H1 (cell line): Measurements from ENCODE around the gene PPM1F. TPM values are rescaled to one million over a fixed set of nuclear protein-coding genes. Genes with fewer than 3 reads are reported as not detected.

Experiments used
- CTCF ChIA-PET: fragments of 300-600 bp; sonication (Branson Sonifier 250); formaldehyde crosslinking; loops from one replicate; lab custom pipeline; 2021; ENCODE audit not compliant: partially characterized antibody; lab: Charles Lee
- POLR2A ChIA-PET: fragments of 300-600 bp; sonication (Branson Sonifier 250); formaldehyde crosslinking; loops from one replicate; lab custom pipeline; 2021; ENCODE audit warnings: inconsistent platforms; ENCODE audit not compliant: partially characterized antibody; lab: Charles Lee
- DNase-seq, 2 experiments: peaks; one replicate each; pipeline versions ENCODE4 v3.0.0 to v3.0.0-alpha.2; 2010 to 2022; ENCODE audit warnings: low spot score in 2 of 2, low read depth in 1 of 2, mixed read lengths in 1 of 2
- FAIRE-seq: peaks from 2 replicates; lab custom pipeline; 2011; peaks lifted over from hg19 to GRCh38; lab: Jason Lieb, UNC
- H2AFZ ChIP-seq: 2 replicates; pipeline ENCODE4 v1.8.1; 2012; ENCODE audit warnings: low read length, inconsistent platforms
- H2AK5ac ChIP-seq: 2 replicates; pipeline ENCODE4 v1.6.1; 2013; ENCODE audit warnings: low read depth, low read length
- H2BK120ac ChIP-seq: replicated peaks from 2 replicates; pipeline ENCODE3; 2013; ENCODE audit warnings: low read depth, low read length, inconsistent platforms
- H2BK12ac ChIP-seq: 2 replicates; pipeline ENCODE4 v1.6.1; 2013; ENCODE audit warnings: low read depth, low read length
- H2BK15ac ChIP-seq: 2 replicates; pipeline ENCODE4 v1.6.1; 2013; ENCODE audit warnings: low read length
- H2BK20ac ChIP-seq: 2 replicates; pipeline ENCODE4 v1.6.1; 2013; ENCODE audit warnings: low read length
- H2BK5ac ChIP-seq: 2 replicates; pipeline ENCODE4 v1.6.1; 2013; ENCODE audit warnings: low read depth, low read length
- H3K14ac ChIP-seq: 2 replicates; pipeline ENCODE4 v1.6.1; 2013; ENCODE audit warnings: inconsistent platforms; ENCODE audit not compliant: insufficient read length
- H3K18ac ChIP-seq: 2 replicates; pipeline ENCODE4 v1.6.1; 2013; ENCODE audit warnings: low read length; ENCODE audit errors: extremely low read depth
- H3K23ac ChIP-seq: 2 replicates; pipeline ENCODE4 v1.6.1; 2013; ENCODE audit warnings: inconsistent platforms; ENCODE audit not compliant: insufficient read length
- H3K23me2 ChIP-seq: 2 replicates; pipeline ENCODE4 v1.6.1; 2013; ENCODE audit warnings: low read depth, low read length
- H3K27ac ChIP-seq: 2 replicates; pipeline ENCODE4 v1.6.1; 2011; ENCODE audit warnings: low read depth, low read length, inconsistent platforms
- H3K27me3 ChIP-seq, 4 experiments: replicated peaks in 1 of 4; 1 replicate in 1 of 4; 2 replicates in 3 of 4; pipeline versions ENCODE4 v1.6.1 to v1.8.1; 2011 to 2013; ENCODE audit warnings: low read length in 3 of 4, mild to moderate bottlenecking in 3 of 4, inconsistent platforms in 2 of 4, mixed read lengths in 2 of 4, moderate library complexity in 1 of 4; ENCODE audit not compliant: control insufficient read depth in 3 of 4, insufficient read depth in 3 of 4; ENCODE audit errors: extremely low read depth in 1 of 4
- H3K36me3 ChIP-seq, 4 experiments: 2 replicates each; pipeline versions ENCODE4 v1.6.1 to v1.8.1; 2011 to 2013; ENCODE audit warnings: mild to moderate bottlenecking in 4 of 4, low read length in 3 of 4, moderate library complexity in 2 of 4, control low read depth in 1 of 4, inconsistent platforms in 1 of 4; ENCODE audit not compliant: insufficient read depth in 4 of 4, control insufficient read depth in 2 of 4
- H3K4ac ChIP-seq: replicated peaks from 2 replicates; pipeline ENCODE3; 2013; ENCODE audit warnings: low read length, low read depth, mixed read lengths, inconsistent platforms; ENCODE audit not compliant: insufficient read length
- H3K4me1 ChIP-seq, 4 experiments: replicated peaks in 1 of 4; 1 replicate in 1 of 4; 2 replicates in 3 of 4; pipeline versions ENCODE4 v1.6.1 to v1.8.1; 2011 to 2013; ENCODE audit warnings: low read length in 3 of 4, inconsistent platforms in 2 of 4, mixed read lengths in 1 of 4; ENCODE audit not compliant: insufficient read depth in 4 of 4, control insufficient read depth in 3 of 4
- H3K4me2 ChIP-seq, 2 experiments: 2 replicates each; pipeline versions ENCODE4 v1.6.1 to v1.8.1; 2011 to 2013; ENCODE audit warnings: low read depth in 2 of 2, low read length in 2 of 2, control low read depth in 1 of 2, inconsistent platforms in 1 of 2, mild to moderate bottlenecking in 1 of 2; ENCODE audit not compliant: insufficient read depth in 1 of 2
- H3K4me3 ChIP-seq, 4 experiments: fragments of 200-600, 300-600 bp in 1 of 4; sonication (generic), shearing (Covaris generic), sonication (Bioruptor Twin) in 1 of 4; 2 replicates each; pipeline versions ENCODE4 v1.5.1 to v1.8.1; 2011 to 2016; ENCODE audit warnings: low read length in 4 of 4, low read depth in 3 of 4, control low read depth in 2 of 4, inconsistent platforms in 2 of 4, mild to moderate bottlenecking in 2 of 4, mixed read lengths in 1 of 4, moderate library complexity in 1 of 4; ENCODE audit not compliant: insufficient read depth in 2 of 4; ENCODE audit errors: extremely low read depth in 1 of 4
- H3K56ac ChIP-seq: replicated peaks from 2 replicates; pipeline ENCODE3; 2013; ENCODE audit warnings: low read depth, mild to moderate bottlenecking, mixed read lengths, low read length, inconsistent platforms; ENCODE audit not compliant: insufficient read length
- H3K79me1 ChIP-seq: 2 replicates; pipeline ENCODE4 v1.6.1; 2013; ENCODE audit warnings: low read depth, low read length, control low read depth
- H3K79me2 ChIP-seq, 2 experiments: 2 replicates each; pipeline versions ENCODE4 v1.6.1 to v1.8.1; 2012 to 2013; ENCODE audit warnings: low read length in 2 of 2, mild to moderate bottlenecking in 2 of 2, inconsistent platforms in 1 of 2; ENCODE audit not compliant: insufficient read depth in 2 of 2, control insufficient read depth in 1 of 2
- H3K9ac ChIP-seq, 4 experiments: replicated peaks in 1 of 4; 1 replicate in 1 of 4; 2 replicates in 3 of 4; pipeline versions ENCODE4 v1.6.1 to v1.8.1; 2011 to 2013; ENCODE audit warnings: low read depth in 3 of 4, low read length in 3 of 4, control low read depth in 2 of 4, mild to moderate bottlenecking in 2 of 4, moderate library complexity in 2 of 4, inconsistent platforms in 1 of 4; ENCODE audit errors: extremely low read depth in 1 of 4
- H3K9me3 ChIP-seq, 2 experiments: 2 replicates each; pipeline versions ENCODE4 v1.6.1 to v1.8.1; 2012 to 2013; ENCODE audit warnings: mild to moderate bottlenecking in 2 of 2, moderate library complexity in 2 of 2, control low read depth in 1 of 2, inconsistent platforms in 1 of 2, low read depth in 1 of 2, low read length in 1 of 2, mixed read lengths in 1 of 2; ENCODE audit not compliant: insufficient read depth in 2 of 2
- H4K20me1 ChIP-seq, 2 experiments: replicated peaks in 1 of 2; 2 replicates each; pipeline versions ENCODE3 to v1.8.1; 2011 to 2013; ENCODE audit warnings: inconsistent platforms in 2 of 2, low read length in 2 of 2, mild to moderate bottlenecking in 1 of 2; ENCODE audit not compliant: insufficient read depth in 2 of 2, control insufficient read depth in 1 of 2
- H4K5ac ChIP-seq: 2 replicates; pipeline ENCODE4 v1.6.1; 2013; ENCODE audit warnings: low read length, low read depth, mixed read lengths, inconsistent platforms; ENCODE audit not compliant: insufficient read length
- H4K8ac ChIP-seq: 2 replicates; pipeline ENCODE4 v1.8.0; 2013; ENCODE audit warnings: mild to moderate bottlenecking, moderate library complexity, low read length, inconsistent platforms; ENCODE audit not compliant: insufficient read depth; ENCODE audit errors: extremely low read depth
- H4K91ac ChIP-seq: replicated peaks from 2 replicates; pipeline ENCODE3; 2013; ENCODE audit warnings: low read length, mixed read lengths, inconsistent platforms; ENCODE audit not compliant: insufficient read length
- BCL11A ChIP-seq, 2 experiments: IDR thresholded peaks; one replicate each; pipeline ENCODE4 v1.6.1; 2011; ENCODE audit warnings: low read depth in 2 of 2, low read length in 2 of 2, mild to moderate bottlenecking in 2 of 2
- CTBP2 ChIP-seq: IDR thresholded peaks from 2 replicates; pipeline ENCODE4 v1.7.0; 2011; ENCODE audit warnings: borderline replicate concordance, mild to moderate bottlenecking, moderate library complexity, mixed read lengths, low read length; ENCODE audit not compliant: insufficient read depth, insufficient read length
- CTCF ChIP-seq, 3 experiments: IDR thresholded peaks; 1 replicate in 2 of 3; 2 replicates in 1 of 3; pipeline versions ENCODE4 v1.5.1 to v1.6.1; 2011; ENCODE audit warnings: low read length in 3 of 3, mild to moderate bottlenecking in 3 of 3, inconsistent platforms in 2 of 3, low read depth in 1 of 3, moderate library complexity in 1 of 3; ENCODE audit not compliant: insufficient read depth in 1 of 3; ENCODE audit errors: control extremely low read depth in 1 of 3
- EZH2 ChIP-seq: fragments of 200-600 bp; sonication (generic); IDR thresholded peaks from 2 replicates; pipeline ENCODE4 v1.7.1; 2012; ENCODE audit warnings: low read depth, mild to moderate bottlenecking, moderate library complexity, low read length, inconsistent platforms; ENCODE audit not compliant: severe bottlenecking
- HDAC2 ChIP-seq, 2 experiments: fragments of 300-600 bp in 1 of 2; sonication (generic) in 1 of 2; IDR thresholded peaks; 2 replicates each; pipeline ENCODE4 v1.6.1; 2011 to 2012; ENCODE audit warnings: low read depth in 2 of 2, low read length in 2 of 2, mild to moderate bottlenecking in 2 of 2, moderate library complexity in 2 of 2, borderline replicate concordance in 1 of 2, inconsistent platforms in 1 of 2
- NRF1 ChIP-seq: IDR thresholded peaks from 2 replicates; pipeline ENCODE4 v1.6.1; 2011; ENCODE audit warnings: mild to moderate bottlenecking, low read depth, low read length, improper control_type of control experiment
- POU5F1 ChIP-seq: IDR thresholded peaks from 2 replicates; pipeline ENCODE4 v1.6.1; 2011; ENCODE audit warnings: low read depth, mild to moderate bottlenecking, low read length, moderate library complexity
- TCF12 ChIP-seq: IDR thresholded peaks from 2 replicates; pipeline ENCODE4 v1.6.1; 2011; ENCODE audit warnings: low read depth, mild to moderate bottlenecking, low read length
- WGBS, 2 experiments: shearing (Covaris generic) in 1 of 2; methylation state at CpG; one replicate each; pipeline versions ENCODE4 v1.1.6 to v1.1.7; 2013 to 2015; ENCODE audit warnings: low lambda C conversion rate in 2 of 2, mixed read lengths in 2 of 2, inconsistent platforms in 1 of 2, low coverage in 1 of 2, missing lambda C conversion rate in 1 of 2; ENCODE audit not compliant: insufficient replicate concordance in 2 of 2, insufficient coverage in 1 of 2, insufficient read length in 1 of 2; ENCODE audit errors: extremely low coverage in 1 of 2, missing lambda C conversion rate in 1 of 2; 5-methylcytosine and 5-hydroxymethylcytosine counted together
- polyA plus RNA-seq, 7 experiments: library from polyadenylated mRNA; depleted of rRNA in 3 of 7; stranded (reverse) in 5 of 7; unstranded in 2 of 7; fragments of >200 nt in 5 of 7; fragments of 200-250 nt in 2 of 7; gene quantifications; 1 replicate in 5 of 7; 2 replicates in 1 of 7; 4 replicates in 1 of 7; pipeline versions ENCODE4 v1.2.1 to v1.2.3, GENCODE V29; 2011 to 2013; ENCODE audit warnings: missing spikeins in 2 of 7, mixed read lengths in 2 of 7
- total RNA-seq: library from RNA; stranded (reverse); fragmentation: NEBNext Ultra II Directional; extraction: Animal tissue kit (Norgen Biotek cat#: 25700); gene quantifications from 2 replicates; pipeline ENCODE4 v1.2.1, GENCODE V29; 2021

PPM1F gene
- total and polyA plus RNA-seq, 2 of the 8 experiments (the other 6 are each of a cell fraction or from before 2014, with no cell fraction given), result 12.4 to 22.8 TPM

- no peak overlapping the region for H2BK5ac ChIP-seq
- no peak overlapping the region for H2BK20ac ChIP-seq
- DNase-seq (no peak), FAIRE-seq (no peak)
- no peak overlapping the region for H3K56ac ChIP-seq
- H4K5ac ChIP-seq, result no peak overlapping the region
- ChIA-PET CTCF (interaction anchor here (1.2 kb wide), 1 partner anchor 14 kb away, joined by 3 read pairs; no protein-coding TSS in a partner anchor), POLR2A (interaction anchor here (1.2 kb wide), 1 partner anchor 68 kb away, joined by 5 read pairs; no protein-coding TSS in a partner anchor)
- H3K4me1 ChIP-seq, result peaks cover 3 to 19% (median 14%) of the 10 kb centered on the region in 4 experiments
- H2AFZ ChIP-seq, result no peak overlapping the region
- no peaks in the 10 kb centered on the region for H3K79me1 ChIP-seq
- H3K27ac ChIP-seq, result no peak overlapping the region
- no peaks in the 10 kb centered on the region for H3K23me2 ChIP-seq
- H3K4me2 ChIP-seq, result no peak overlapping the region
- H3K9ac ChIP-seq, result no peak overlapping the region
- no peak overlapping the region for H2BK15ac ChIP-seq
- 93% methylated on average over 12 of the region's 12 CpGs; no CpG with 5 or more reads in 1 of the 2 experiments for WGBS, 2 experiments
- H2AK5ac ChIP-seq, result no peak overlapping the region
- H2BK120ac ChIP-seq, result no peak overlapping the region
- no peaks in the 10 kb centered on the region for H3K79me2 ChIP-seq
- H3K4ac ChIP-seq, result no peak overlapping the region
- no peaks in the 10 kb centered on the region for H3K9me3 ChIP-seq
- H3K36me3 ChIP-seq, result 0 out of 8 replicates have a peak, but pooled peaks cover 0 to 3% (median 1%) of the 10 kb centered on the region in 4 experiments
- no peaks in the 10 kb centered on the region for H3K27me3 ChIP-seq
- no peak overlapping the region for H3K23ac ChIP-seq
- no peak overlapping the region for H3K4me3 ChIP-seq
- no peak overlapping the region for H4K91ac ChIP-seq
- no peak overlapping the region for H3K14ac ChIP-seq
- peaks cover 0 to 2% of the 10 kb centered on the region in 2 experiments for H4K20me1 ChIP-seq
- H3K18ac ChIP-seq, result no peak overlapping the region
- H4K8ac ChIP-seq, result no peak overlapping the region
- H2BK12ac ChIP-seq, result no peak overlapping the region
- TF ChIP-seq NRF1 (no peak), POU5F1 (no peak), TCF12 (no peak), CTBP2 (no peak), CTCF (IDR thresholded peaks at IDR 0.05; ENCODE audit: control extremely low read depth in 1 of 3, insufficient read depth in 1 of 3, low read depth in 1 of 3, low read length in 3 of 3) (no peak), BCL11A (IDR thresholded peaks at IDR 0.05; ENCODE audit: low read depth in 2 of 2, low read length in 2 of 2) (no peak), HDAC2 (IDR thresholded peaks at IDR 0.05; ENCODE audit: borderline replicate concordance in 1 of 2, low read depth in 2 of 2, low read length in 2 of 2) (no peak), EZH2 (no peak)
Observed at GRCh38 chr22:21931056-21931455, 21.6 kb downstream of the PPM1F start.
